ENCODE results near the gene P2RY8.

The P2RY8 gene

DNA sequence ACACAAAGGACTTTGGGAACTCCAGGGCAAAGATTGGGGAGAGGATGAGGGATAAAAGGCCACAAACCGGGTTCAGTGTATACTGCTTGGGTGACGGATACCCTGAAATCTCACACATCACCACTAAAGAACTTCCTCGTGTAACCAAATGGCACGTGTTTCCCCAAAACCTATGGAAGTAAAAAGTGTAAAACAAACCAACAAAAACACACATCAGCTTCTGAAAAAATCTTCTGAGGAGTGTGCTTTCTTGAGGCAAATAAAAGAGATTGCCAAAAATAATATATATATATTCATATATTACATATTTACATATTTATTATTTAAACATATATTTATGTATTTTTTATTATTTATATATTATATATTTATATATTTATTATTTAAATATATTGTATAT, 3.9 kb downstream of the P2RY8 start:
- H3K4me3 ChIP-seq (ENCODE audit: low read depth, low read length), result no peak overlapping the region
- no peak for TF ChIP-seq CTCF (IDR thresholded peaks at IDR 0.05; ENCODE audit: insufficient read depth, low read length, missing control alignments)
- DNase-seq (ENCODE audit: low read depth, low spot score), result no peak
- CTCF ChIA-PET, result no interaction called here
- POLR2A ChIA-PET, result no interaction called here

DNA sequence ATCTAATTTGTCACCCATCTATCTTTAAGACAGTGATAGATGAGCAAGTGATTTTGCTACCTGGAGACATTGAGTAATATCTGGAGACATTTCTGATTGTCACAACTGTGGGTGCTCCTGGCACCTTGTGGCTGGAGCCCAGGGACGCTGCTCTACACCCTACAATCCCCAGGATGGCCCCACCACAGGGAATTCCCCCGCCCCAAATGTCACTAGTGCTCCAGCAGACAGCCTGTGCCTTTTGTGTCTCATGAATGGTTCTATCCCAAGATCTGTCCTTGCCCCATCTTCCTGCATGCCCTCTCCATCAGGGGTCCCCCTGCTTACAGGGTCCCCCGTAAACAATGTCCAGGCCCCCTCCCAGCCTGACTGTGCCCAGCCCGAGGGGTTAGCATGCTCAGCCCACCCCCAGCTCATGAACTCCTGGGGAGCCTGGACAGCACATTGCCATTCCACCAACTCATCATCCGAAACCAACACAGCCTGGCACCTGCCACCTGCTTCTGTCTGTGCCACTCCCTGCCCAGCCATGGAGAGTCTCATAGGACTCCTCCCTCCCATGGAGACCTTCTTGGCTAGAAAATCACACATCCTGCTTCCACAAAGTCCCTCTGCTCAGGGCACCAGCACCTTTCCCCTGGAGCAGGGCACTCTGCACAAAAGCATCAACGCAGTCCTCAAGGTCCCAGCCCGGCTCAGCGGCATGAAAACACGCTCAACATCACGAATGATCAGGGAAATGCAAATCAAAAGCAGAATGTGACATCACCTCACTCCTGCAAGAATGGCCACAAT, 5.7 kb downstream of the P2RY8 start:
- TF ChIP-seq CTCF (IDR thresholded peaks at IDR 0.05; ENCODE audit: insufficient read depth, low read length, missing control alignments), result no peak
- no peak for DNase-seq (ENCODE audit: low read depth, low spot score)
- ChIA-PET POLR2A (no interaction called here), CTCF (no interaction called here)
- H3K4me3 ChIP-seq (ENCODE audit: low read depth, low read length), result no peak overlapping the region

- TF ChIP-seq CTCF (IDR thresholded peaks at IDR 0.05; ENCODE audit: insufficient read depth, low read length, missing control alignments), result no peak
- no peak for DNase-seq (ENCODE audit: low read depth, low spot score)
- no peak overlapping the region for H3K4me3 ChIP-seq (ENCODE audit: low read depth, low read length)
- POLR2A ChIA-PET, result no interaction called here
- CTCF ChIA-PET, result no interaction called here
These were observed 7.2 kb downstream of the P2RY8 start for GRCh38 chrX:1529756-1530155.

DNA sequence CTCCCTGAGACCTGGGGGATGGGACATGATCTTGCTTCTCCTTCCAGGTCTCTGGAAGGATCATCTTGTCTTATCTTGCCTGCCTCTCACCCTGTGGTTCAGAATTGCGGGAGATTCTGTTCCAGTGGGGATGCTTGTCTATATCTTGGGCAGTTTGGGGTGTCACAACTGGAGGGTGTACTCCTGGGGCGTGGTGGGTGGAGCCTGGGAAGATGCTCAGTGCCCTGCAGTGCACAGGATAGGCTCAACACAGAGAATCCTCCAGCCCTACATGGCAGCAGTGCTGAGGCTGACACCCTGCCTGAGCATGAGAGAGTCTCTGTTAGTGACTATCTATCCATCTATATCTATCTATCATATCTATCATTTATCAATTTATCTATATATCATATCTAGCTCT, 7.7 kb downstream of the P2RY8 start:
- TF ChIP-seq CTCF (IDR thresholded peaks at IDR 0.05; ENCODE audit: insufficient read depth, low read length, missing control alignments), result no peak

GRCh38 chrX:1528884-1529203, 8.1 kb downstream of the P2RY8 start:
- no peak overlapping the region for H3K4me3 ChIP-seq (ENCODE audit: low read depth, low read length)
- ChIA-PET CTCF (no interaction called here), POLR2A (no interaction called here)
- DNase-seq (ENCODE audit: low read depth, low spot score), result no peak
- TF ChIP-seq CTCF (IDR thresholded peaks at IDR 0.05; ENCODE audit: insufficient read depth, low read length, missing control alignments), result no peak

More for the DNA sequence above, 7.7 kb downstream of the P2RY8 start:
- DNase-seq (ENCODE audit: low read depth, low spot score), result no peak
- H3K4me3 ChIP-seq (ENCODE audit: low read depth, low read length), result no peak overlapping the region
- POLR2A ChIA-PET, result no interaction called here
- CTCF ChIA-PET, result no interaction called here

GRCh38 chrX:1528186-1528883, 8.7 kb downstream of the P2RY8 start:
- no peak for TF ChIP-seq CTCF (IDR thresholded peaks at IDR 0.05; ENCODE audit: insufficient read depth, low read length, missing control alignments)
- no peak for DNase-seq (ENCODE audit: low read depth, low spot score)
- ChIA-PET POLR2A (no interaction called here), CTCF (no interaction called here)
- no peak overlapping the region for H3K4me3 ChIP-seq (ENCODE audit: low read depth, low read length)
